Glutamatergic neuron (in vitro differentiated cells): Measurements from ENCODE around the gene HEMK1. TPM values are rescaled to one million over a fixed set of nuclear protein-coding genes. Genes with fewer than 3 reads are reported as not detected.

Source experiments
- DNase-seq: peaks from one replicate; pipeline ENCODE4 v3.0.0; 2022
- H3K27ac Mint-ChIP-seq: one replicate; pipeline ENCODE4 v1.8.0; 2020; ENCODE audit warnings: mild to moderate bottlenecking, mixed read lengths, inconsistent platforms; ENCODE audit not compliant: unreplicated experiment
- H3K27me3 Mint-ChIP-seq: one replicate; pipeline ENCODE4 v1.8.0; 2020; ENCODE audit warnings: mild to moderate bottlenecking, moderate library complexity, mixed read lengths, inconsistent platforms; ENCODE audit not compliant: unreplicated experiment
- H3K36me3 Mint-ChIP-seq: one replicate; pipeline ENCODE4 v1.8.0; 2020; ENCODE audit warnings: mild to moderate bottlenecking, mixed read lengths, inconsistent platforms; ENCODE audit not compliant: unreplicated experiment
- H3K4me1 Mint-ChIP-seq: one replicate; pipeline ENCODE4 v1.8.0; 2020; ENCODE audit warnings: mild to moderate bottlenecking, low read depth, mixed read lengths, inconsistent platforms; ENCODE audit not compliant: unreplicated experiment
- H3K4me3 Mint-ChIP-seq: one replicate; pipeline ENCODE4 v1.8.0; 2020; ENCODE audit warnings: mild to moderate bottlenecking, mixed read lengths, inconsistent platforms; ENCODE audit not compliant: unreplicated experiment
- H3K9me3 Mint-ChIP-seq: one replicate; pipeline ENCODE4 v1.8.0; 2020; ENCODE audit warnings: mild to moderate bottlenecking, moderate library complexity, mixed read lengths, inconsistent platforms; ENCODE audit not compliant: unreplicated experiment
- total RNA-seq: library from RNA; stranded (reverse); fragmentation: NEBNext Ultra II Directional; extraction: Animal tissue kit (Norgen Biotek cat#: 25700); gene quantifications from one replicate; pipeline ENCODE4 v1.2.1, GENCODE V29; 2021; ENCODE audit not compliant: unreplicated experiment
- TF ChIP-seq, protein P1 (sequence below): fragments of 200-600 bp; sonication (generic); IDR thresholded peaks from one replicate; pipeline ENCODE4 v1.5.0; 2021; ENCODE audit not compliant: partially characterized antibody, unreplicated experiment

The HEMK1 gene
- total RNA-seq, 1 donor from 2014 or later, result 21.1 TPM

- Mint-ChIP-seq H3K9me3 (no peaks in the 10 kb centered on the region), H3K27me3 (peaks cover 2% of the 10 kb centered on the region), H3K4me1 (no peaks in the 10 kb centered on the region), H3K36me3 (no peaks in the 10 kb centered on the region), H3K4me3 (no peak overlapping the region), H3K27ac (no peak overlapping the region)
- DNase-seq, result no peak
- TF ChIP-seq, protein P1, sequence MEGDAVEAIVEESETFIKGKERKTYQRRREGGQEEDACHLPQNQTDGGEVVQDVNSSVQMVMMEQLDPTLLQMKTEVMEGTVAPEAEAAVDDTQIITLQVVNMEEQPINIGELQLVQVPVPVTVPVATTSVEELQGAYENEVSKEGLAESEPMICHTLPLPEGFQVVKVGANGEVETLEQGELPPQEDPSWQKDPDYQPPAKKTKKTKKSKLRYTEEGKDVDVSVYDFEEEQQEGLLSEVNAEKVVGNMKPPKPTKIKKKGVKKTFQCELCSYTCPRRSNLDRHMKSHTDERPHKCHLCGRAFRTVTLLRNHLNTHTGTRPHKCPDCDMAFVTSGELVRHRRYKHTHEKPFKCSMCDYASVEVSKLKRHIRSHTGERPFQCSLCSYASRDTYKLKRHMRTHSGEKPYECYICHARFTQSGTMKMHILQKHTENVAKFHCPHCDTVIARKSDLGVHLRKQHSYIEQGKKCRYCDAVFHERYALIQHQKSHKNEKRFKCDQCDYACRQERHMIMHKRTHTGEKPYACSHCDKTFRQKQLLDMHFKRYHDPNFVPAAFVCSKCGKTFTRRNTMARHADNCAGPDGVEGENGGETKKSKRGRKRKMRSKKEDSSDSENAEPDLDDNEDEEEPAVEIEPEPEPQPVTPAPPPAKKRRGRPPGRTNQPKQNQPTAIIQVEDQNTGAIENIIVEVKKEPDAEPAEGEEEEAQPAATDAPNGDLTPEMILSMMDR, result no peak
Measured at GRCh38 chr3:50600141-50600753, 30.9 kb downstream of the HEMK1 start.

GRCh38 chr3:50600841-50601591 is 31.7 kb downstream of the HEMK1 start:
- no peaks in the 10 kb centered on the region for H3K9me3 Mint-ChIP-seq
- peaks cover 2% of the 10 kb centered on the region for H3K27me3 Mint-ChIP-seq
- no peak overlapping the region for H3K4me3 Mint-ChIP-seq
- H3K4me1 Mint-ChIP-seq, result no peaks in the 10 kb centered on the region
- H3K27ac Mint-ChIP-seq, result no peak overlapping the region
- DNase-seq, result no peak
- TF ChIP-seq, protein P1, result no peak
- no peaks in the 10 kb centered on the region for H3K36me3 Mint-ChIP-seq

DNA sequence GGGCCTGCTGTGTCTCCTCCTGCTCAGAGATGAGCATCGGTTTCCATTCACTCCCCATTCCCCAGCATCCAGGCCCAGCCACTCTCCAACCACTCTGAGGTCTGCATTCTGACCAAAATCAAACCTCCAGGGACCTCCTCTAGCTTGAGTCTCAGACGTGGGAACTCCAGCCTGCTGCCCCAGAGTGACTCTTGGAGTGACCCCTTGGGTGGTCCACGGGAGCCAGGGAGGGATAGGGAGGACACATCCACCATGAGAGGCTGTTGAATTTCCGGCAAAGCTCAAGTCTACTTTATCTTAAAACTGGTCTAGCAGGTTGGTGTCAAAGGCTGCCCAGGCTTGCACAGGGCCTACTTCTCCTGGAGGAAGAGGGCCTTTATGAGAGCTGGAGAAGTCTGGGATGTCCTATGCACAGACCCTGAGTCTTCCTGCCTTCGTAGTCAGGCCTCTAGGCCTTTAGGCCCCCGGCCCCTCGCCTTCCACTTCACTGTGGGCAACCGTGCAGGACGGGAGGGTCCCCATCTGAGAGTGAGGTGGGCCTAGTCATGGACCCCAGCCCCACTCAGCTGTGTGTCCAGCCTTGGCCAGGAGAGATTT is 33.4 kb downstream of the HEMK1 start:
- Mint-ChIP-seq H3K4me1 (no peaks in the 10 kb centered on the region), H3K4me3 (peak overlapping the region; percentile 1), H3K27me3 (peaks cover 2% of the 10 kb centered on the region), H3K9me3 (no peaks in the 10 kb centered on the region), H3K27ac (no peak overlapping the region), H3K36me3 (no peaks in the 10 kb centered on the region)
- TF ChIP-seq, protein P1, result no peak
- DNase-seq, result no peak

DNA sequence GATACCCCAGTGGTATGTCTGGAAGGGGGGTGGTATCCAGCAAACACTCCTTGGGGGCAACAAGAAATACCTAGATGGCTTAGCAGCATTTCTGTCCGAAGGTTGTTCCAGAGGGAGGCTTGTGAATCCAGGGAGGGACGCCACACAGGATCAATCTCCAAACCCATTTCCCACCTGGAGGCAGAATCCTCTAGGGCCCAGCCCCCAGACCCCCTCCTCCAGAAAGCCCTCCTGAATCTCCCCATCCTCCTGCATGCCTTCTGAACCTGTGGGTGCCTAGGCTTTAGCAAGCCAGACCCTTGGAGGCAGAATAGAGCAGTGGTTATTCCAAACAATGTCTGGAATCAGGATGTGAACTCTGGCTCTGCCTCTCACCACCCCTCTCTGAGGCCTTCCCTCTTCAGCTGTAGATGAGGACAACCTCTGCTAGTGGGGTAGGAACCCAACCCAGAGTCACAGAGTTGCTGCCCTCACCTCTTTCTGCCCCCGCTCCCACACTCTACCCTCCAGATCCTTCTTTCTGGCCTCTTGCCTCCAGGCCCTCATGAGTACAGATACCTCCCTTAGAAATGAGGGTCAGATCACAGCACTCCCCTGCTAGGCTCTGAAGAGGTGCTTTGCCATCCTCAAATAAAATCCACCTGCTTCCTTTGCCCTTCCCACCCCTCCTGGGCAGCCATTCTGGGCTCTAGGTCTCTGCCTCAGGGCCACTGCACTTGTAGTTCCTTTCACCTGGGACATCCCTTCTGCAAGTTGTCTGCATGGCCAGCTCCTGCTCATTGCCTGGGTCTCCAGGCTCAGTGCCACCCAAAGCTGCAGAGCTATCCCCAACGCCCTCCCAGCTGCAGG is 34.2 kb downstream of the HEMK1 start:
- H3K9me3 Mint-ChIP-seq, result no peaks in the 10 kb centered on the region
- H3K27ac Mint-ChIP-seq, result no peak overlapping the region
- H3K27me3 Mint-ChIP-seq, result peaks cover 2% of the 10 kb centered on the region
- TF ChIP-seq, protein P1, result no peak
- H3K4me1 Mint-ChIP-seq, result no peaks in the 10 kb centered on the region
- no peak overlapping the region for H3K4me3 Mint-ChIP-seq
- H3K36me3 Mint-ChIP-seq, result no peaks in the 10 kb centered on the region
- DNase-seq, result no peak
